ENCODE data around the gene ZCCHC24.

GRCh38 chr10:79435271-79436065 lies 10.0 kb downstream of the ZCCHC24 start:
- TF ChIP-seq CBX5 (IDR thresholded peaks at IDR 0.05; ENCODE audit: low read depth, low read length) (no peak), CTCF (IDR thresholded peaks at IDR 0.05; ENCODE audit: control extremely low read depth in 1 of 3, insufficient read depth in 1 of 3, low read depth in 1 of 3, low read length in 3 of 3) (no peak), ZNF274 (IDR thresholded peaks at IDR 0.05; ENCODE audit: borderline replicate concordance, extremely low read depth, low read length) (no peak), RAD21 (IDR thresholded peaks at IDR 0.05 in 1 of 2, conservative IDR thresholded peaks at IDR 0.05 in 1 of 2; ENCODE audit: low read depth in 2 of 2, low read length in 2 of 2) (no peak), CREB1 (IDR thresholded peaks at IDR 0.05) (no peak)
